HCT116 (cell line): ENCODE data around the gene ARHGAP42.

ENCODE experiments used
- EZH2 ChIP-seq: fragments of 200-600 bp; sonication (generic); IDR thresholded peaks from 2 replicates; pipeline ENCODE4 v1.6.1; 2017; ENCODE audit warnings: antibody characterized with exemption, mixed run types
- POLR2A ChIP-seq: IDR thresholded peaks from 2 replicates; pipeline ENCODE4 v1.7.0; 2011; ENCODE audit warnings: borderline replicate concordance; ENCODE audit not compliant: insufficient read depth, insufficient read length; ENCODE audit errors: extremely low read depth
- TF ChIP-seq, protein P1 (sequence below): IDR thresholded peaks from 2 replicates; pipeline ENCODE4 v1.6.1; 2012

DNA sequence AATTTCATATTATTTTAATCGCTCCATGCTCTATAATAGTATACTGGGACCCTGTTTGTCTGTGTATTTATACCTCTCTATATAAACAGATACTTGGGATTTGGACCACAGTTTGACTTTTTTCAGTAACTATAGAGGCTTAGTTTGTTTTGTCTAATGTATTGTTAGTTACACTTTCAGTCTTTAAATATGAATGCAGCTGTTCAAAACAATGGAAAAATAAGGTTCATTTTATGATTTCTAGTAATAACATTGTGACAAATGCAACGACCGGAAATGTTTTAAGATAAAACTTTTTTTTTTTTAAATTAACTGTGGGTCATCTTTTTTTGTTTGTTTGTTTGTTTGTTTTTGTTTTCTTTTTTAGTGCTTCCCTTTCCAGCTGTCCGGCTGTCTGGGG is 133.5 kb downstream of the ARHGAP42 start:
- no peak for TF ChIP-seq POLR2A
- TF ChIP-seq, protein P1, sequence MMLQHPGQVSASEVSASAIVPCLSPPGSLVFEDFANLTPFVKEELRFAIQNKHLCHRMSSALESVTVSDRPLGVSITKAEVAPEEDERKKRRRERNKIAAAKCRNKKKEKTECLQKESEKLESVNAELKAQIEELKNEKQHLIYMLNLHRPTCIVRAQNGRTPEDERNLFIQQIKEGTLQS, result no peak
- TF ChIP-seq EZH2, result no peak
